Activated naive CD8-positive, alpha-beta T cell (primary cell): ENCODE results near the gene GAMT.

Experiments used
- H3K27ac Mint-ChIP-seq: one replicate; pipeline ENCODE4 v1.8.0; 2021; ENCODE audit warnings: mixed read lengths
- H3K27me3 Mint-ChIP-seq: one replicate; pipeline ENCODE4 v1.8.0; 2021; ENCODE audit warnings: mixed read lengths
- H3K36me3 Mint-ChIP-seq: one replicate; pipeline ENCODE4 v1.8.0; 2021; ENCODE audit warnings: mixed read lengths
- H3K4me1 Mint-ChIP-seq: one replicate; pipeline ENCODE4 v1.8.0; 2021; ENCODE audit warnings: low read depth, mixed read lengths
- H3K4me3 Mint-ChIP-seq: one replicate; pipeline ENCODE4 v1.8.0; 2021; ENCODE audit warnings: mild to moderate bottlenecking, mixed read lengths
- H3K9me3 Mint-ChIP-seq: one replicate; pipeline ENCODE4 v1.8.0; 2021; ENCODE audit warnings: low read depth, mixed read lengths

Gene GAMT

GRCh38 chr19:1401889-1402217, 511 bp upstream of the GAMT start:
- Mint-ChIP-seq H3K4me3 (peak overlapping the region; percentile 70), H3K27ac (no peak overlapping the region), H3K4me1 (peaks cover 17% of the 10 kb centered on the region), H3K9me3 (no peaks in the 10 kb centered on the region), H3K36me3 (no peaks in the 10 kb centered on the region), H3K27me3 (no peaks in the 10 kb centered on the region)

DNA sequence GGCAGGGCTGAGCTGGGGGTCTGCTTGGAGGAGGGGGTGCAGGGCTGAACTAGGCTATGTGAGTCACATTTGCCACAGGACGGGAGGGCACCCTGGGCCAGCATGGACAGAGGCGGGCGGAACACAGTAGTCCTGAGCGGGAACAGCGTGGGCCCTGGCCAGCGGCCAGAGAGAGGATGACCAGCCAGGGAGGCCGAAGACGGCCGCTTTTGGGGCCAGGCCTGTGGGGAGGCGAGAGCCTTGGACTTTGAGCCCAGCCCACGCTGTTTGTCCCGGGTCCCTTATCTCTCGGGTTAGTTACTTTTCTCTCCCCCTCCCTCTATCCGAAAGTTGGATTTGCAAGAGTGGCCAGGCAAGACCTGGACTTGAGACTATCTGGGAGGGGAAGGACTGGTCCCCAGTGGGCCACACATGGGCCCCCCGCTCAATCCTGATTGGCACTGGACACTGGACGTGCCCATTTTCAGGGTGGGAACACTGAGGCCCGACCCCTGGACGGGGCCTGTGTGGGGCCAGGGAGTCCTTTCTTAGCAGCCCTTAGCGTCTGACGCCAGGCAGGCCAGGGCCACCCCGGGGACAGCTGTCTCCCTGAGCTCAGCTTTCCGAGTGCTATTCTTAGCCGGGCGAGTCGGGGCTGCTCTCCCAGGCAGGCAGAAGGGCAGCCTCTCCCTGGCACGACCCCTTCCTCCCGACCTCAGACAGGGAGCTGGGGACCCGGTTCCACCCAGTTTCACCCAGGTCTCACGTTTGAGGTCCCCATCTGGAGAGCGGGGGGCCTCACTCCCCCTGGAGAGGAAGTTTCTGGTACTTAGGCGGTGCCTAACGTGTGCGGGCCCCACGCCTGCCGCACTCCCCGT, 833 bp downstream of the GAMT start:
- Mint-ChIP-seq H3K27ac (no peak overlapping the region), H3K4me3 (peak overlapping the region; percentile 75), H3K27me3 (no peaks in the 10 kb centered on the region), H3K36me3 (no peaks in the 10 kb centered on the region), H3K9me3 (no peaks in the 10 kb centered on the region), H3K4me1 (peaks cover 14% of the 10 kb centered on the region)

GRCh38 chr19:1399745-1400144, 1.6 kb downstream of the GAMT start:
- peaks cover 14% of the 10 kb centered on the region for H3K4me1 Mint-ChIP-seq
- H3K4me3 Mint-ChIP-seq, result no peak overlapping the region
- no peaks in the 10 kb centered on the region for H3K27me3 Mint-ChIP-seq
- no peaks in the 10 kb centered on the region for H3K36me3 Mint-ChIP-seq
- H3K27ac Mint-ChIP-seq, result no peak overlapping the region
- no peaks in the 10 kb centered on the region for H3K9me3 Mint-ChIP-seq

- Mint-ChIP-seq H3K27me3 (no peaks in the 10 kb centered on the region), H3K4me1 (peaks cover 14% of the 10 kb centered on the region), H3K9me3 (no peaks in the 10 kb centered on the region), H3K27ac (no peak overlapping the region), H3K4me3 (no peak overlapping the region), H3K36me3 (no peaks in the 10 kb centered on the region)
These were observed 2.3 kb downstream of the GAMT start for GRCh38 chr19:1399079-1399478.

DNA sequence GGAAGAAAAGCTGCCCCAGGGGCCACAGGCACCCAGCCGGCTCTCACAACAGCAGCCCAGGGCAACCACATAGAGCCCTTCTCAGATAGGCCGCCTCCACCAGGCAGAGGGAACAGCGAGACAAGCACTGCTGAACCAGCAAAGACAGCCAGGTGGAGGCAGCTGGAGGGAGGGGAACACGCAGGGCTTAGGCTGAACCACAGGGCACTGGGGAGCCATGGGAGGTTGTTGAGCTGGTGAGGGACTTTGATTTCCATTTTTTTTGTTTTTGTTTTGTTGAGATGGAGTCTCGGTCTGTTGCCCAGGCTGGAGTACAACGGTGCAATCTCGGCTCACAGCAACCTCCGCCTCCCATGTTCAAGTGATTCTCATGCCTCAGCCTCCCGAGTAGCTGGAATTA, 3.5 kb downstream of the GAMT start:
- Mint-ChIP-seq H3K36me3 (no peaks in the 10 kb centered on the region), H3K9me3 (no peaks in the 10 kb centered on the region), H3K27me3 (no peaks in the 10 kb centered on the region), H3K4me3 (peak overlapping the region; percentile 23), H3K27ac (no peak overlapping the region), H3K4me1 (peaks cover 11% of the 10 kb centered on the region)

- Mint-ChIP-seq H3K4me1 (peaks cover 7% of the 10 kb centered on the region), H3K27me3 (no peaks in the 10 kb centered on the region), H3K4me3 (no peak overlapping the region), H3K27ac (no peak overlapping the region), H3K9me3 (no peaks in the 10 kb centered on the region), H3K36me3 (no peaks in the 10 kb centered on the region)
These were observed 4.3 kb downstream of the GAMT start for GRCh38 chr19:1396768-1397679.

DNA sequence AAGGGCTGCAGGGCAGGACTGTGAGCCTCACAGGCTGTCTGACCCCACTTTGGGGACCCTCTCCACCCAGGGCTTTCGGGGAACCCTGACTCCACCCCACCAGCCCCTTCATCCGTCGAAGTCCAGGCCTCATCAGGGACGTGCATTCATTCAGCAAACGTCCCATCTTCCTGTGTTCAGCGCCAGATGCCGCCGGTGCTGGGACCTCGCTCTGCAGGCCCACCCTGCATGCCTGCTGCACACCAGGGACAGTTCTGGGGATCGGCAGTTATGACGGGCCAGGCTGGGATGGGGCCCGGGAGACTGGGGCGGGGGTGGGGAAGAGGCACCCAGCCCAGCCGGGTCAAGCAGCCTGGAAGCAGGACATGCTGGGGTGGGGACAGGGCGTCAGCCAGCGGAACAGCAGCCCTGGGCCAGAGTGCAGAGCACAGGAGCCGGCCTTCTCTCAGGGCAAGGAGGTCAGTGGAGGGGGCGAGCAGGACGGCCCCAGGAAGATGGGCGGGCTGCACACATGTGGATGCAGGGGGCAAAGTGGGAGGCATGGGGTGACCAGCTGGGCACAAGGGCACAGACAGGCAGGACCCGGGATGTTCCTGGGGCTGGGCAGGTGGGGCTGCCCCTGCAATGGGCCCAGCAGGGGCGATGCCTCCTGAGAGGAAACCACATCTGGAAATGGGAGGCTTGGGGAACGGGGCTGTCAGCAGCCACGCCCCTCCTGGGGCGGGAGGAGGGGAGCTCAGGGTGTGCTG, 5.1 kb downstream of the GAMT start:
- Mint-ChIP-seq H3K9me3 (no peaks in the 10 kb centered on the region), H3K4me3 (no peak overlapping the region), H3K36me3 (no peaks in the 10 kb centered on the region), H3K27ac (no peak overlapping the region), H3K4me1 (peaks cover 5% of the 10 kb centered on the region), H3K27me3 (no peaks in the 10 kb centered on the region)

DNA sequence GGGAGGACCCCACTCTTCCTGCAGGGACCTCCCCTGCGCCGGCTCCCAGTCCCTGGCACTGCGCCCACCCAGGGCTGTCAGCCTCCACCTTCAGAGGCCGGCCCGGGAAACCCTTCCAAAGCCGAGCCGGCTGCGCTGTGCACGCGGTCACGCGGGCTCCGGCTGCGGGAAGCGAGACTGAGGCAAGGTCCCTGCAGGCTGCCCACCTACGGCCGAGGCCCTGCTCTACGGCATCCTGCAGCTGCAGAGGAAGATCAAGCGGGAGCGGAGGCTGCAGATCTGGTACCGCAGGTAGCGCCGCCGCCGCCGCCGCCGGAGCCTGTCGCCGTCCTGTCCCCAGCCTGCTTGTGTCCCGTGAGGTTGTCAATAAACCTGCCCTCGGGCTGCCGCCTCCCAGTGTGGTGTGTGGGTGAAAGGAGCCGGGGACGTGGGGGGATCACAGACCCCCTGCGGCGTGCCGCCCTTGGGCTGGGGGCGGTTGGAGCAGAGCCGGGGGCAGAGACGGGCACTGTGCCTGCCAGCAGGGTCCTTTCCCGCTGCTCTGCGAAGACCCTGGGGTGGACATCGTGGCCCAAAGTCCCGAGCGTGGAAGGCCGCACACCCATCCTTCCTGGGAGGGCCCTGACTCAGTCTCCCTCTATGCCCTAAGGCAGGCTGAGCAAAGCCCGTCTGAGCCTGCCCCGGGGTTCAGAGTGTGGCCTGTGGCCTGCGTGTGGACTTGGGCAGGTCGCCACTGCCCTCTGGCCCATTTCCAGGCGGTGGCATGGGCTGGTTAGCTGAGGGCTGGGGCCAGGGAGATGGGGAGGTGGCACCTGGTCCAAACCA, 5.9 kb downstream of the GAMT start:
- no peak overlapping the region for H3K27ac Mint-ChIP-seq
- peaks cover 5% of the 10 kb centered on the region for H3K4me1 Mint-ChIP-seq
- no peaks in the 10 kb centered on the region for H3K36me3 Mint-ChIP-seq
- no peaks in the 10 kb centered on the region for H3K27me3 Mint-ChIP-seq
- no peaks in the 10 kb centered on the region for H3K9me3 Mint-ChIP-seq
- H3K4me3 Mint-ChIP-seq, result no peak overlapping the region

- no peaks in the 10 kb centered on the region for H3K9me3 Mint-ChIP-seq
- no peaks in the 10 kb centered on the region for H3K36me3 Mint-ChIP-seq
- H3K4me1 Mint-ChIP-seq, result peaks cover 5% of the 10 kb centered on the region
- no peak overlapping the region for H3K27ac Mint-ChIP-seq
- H3K27me3 Mint-ChIP-seq, result no peaks in the 10 kb centered on the region
- H3K4me3 Mint-ChIP-seq, result no peak overlapping the region
These were observed 6.8 kb downstream of the GAMT start for GRCh38 chr19:1394252-1395193.

DNA sequence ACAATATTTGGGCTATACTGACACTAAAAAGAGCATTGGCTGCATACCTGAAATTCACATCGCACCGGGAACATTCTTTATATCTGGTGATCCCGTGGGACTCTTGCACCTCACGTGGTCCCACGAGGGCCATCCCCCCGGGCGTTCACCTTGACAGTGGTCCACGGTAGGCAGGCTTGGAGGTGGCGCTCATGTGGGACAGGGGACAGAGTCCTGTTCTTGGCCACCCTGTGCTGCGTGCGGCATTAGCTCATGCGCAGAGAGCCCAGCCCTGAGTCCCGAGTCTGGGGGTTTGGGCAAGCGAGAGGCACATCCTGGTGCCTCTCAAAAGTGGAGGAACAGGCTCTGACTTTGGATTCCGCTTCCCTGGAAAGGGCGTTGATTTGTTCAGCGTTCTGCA, 7.5 kb downstream of the GAMT start:
- Mint-ChIP-seq H3K4me3 (no peak overlapping the region), H3K4me1 (peaks cover 5% of the 10 kb centered on the region), H3K36me3 (peaks cover 2% of the 10 kb centered on the region), H3K9me3 (no peaks in the 10 kb centered on the region), H3K27ac (no peak overlapping the region), H3K27me3 (no peaks in the 10 kb centered on the region)

DNA sequence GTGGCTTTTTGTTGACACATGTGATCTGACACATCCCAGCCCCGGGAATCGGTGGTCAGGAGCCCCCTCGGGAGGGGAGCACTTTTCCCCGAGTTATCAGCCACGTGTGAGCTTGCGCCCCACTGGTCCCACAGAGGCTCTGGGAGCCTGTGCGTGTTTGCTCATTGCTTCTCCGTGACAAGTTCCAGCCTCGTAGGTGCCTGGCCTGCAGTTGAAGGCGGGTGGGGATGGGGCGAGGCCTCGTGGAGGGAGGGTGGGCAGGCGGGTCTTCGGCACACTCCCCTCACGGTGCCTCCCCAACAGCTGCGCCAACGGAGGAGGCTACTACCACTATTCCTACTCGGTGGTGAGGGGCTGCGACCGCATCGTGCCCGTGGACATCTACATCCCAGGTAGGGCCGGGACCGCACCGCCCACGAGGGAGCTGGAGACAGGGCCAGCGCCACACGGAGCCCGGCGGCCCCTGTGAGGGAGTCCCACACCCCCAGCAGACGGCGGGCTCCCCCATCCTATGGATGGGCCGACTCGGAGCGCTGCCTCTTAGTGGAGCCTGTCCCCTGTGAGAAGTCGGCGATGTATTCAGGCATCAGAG, 8.3 kb downstream of the GAMT start:
- Mint-ChIP-seq H3K27me3 (no peaks in the 10 kb centered on the region), H3K9me3 (no peaks in the 10 kb centered on the region), H3K27ac (no peak overlapping the region), H3K4me3 (no peak overlapping the region), H3K36me3 (peaks cover 3% of the 10 kb centered on the region), H3K4me1 (peaks cover 2% of the 10 kb centered on the region)

DNA sequence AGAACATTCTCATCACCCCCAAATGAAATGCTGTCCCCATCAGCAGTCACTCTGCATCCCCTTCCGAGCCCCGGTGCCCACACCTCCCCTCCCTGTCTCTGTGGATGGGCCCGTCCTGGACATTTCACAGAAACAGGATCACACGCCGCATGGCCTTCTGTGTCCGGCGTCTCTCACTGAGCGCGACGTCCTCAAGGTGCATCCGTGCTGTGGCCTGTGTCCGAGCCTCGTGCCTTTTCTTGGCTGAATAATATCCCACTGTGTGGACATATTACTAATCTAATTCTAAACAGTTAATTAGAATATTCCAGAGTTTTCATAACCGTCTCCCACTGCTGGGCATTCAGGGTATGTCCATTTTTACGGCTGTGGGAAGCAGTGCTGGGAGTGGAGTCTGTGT, 8.9 kb downstream of the GAMT start:
- peaks cover 3% of the 10 kb centered on the region for H3K36me3 Mint-ChIP-seq
- H3K27ac Mint-ChIP-seq, result no peak overlapping the region
- H3K4me3 Mint-ChIP-seq, result no peak overlapping the region
- H3K4me1 Mint-ChIP-seq, result peaks cover 2% of the 10 kb centered on the region
- no peaks in the 10 kb centered on the region for H3K27me3 Mint-ChIP-seq
- H3K9me3 Mint-ChIP-seq, result no peaks in the 10 kb centered on the region

DNA sequence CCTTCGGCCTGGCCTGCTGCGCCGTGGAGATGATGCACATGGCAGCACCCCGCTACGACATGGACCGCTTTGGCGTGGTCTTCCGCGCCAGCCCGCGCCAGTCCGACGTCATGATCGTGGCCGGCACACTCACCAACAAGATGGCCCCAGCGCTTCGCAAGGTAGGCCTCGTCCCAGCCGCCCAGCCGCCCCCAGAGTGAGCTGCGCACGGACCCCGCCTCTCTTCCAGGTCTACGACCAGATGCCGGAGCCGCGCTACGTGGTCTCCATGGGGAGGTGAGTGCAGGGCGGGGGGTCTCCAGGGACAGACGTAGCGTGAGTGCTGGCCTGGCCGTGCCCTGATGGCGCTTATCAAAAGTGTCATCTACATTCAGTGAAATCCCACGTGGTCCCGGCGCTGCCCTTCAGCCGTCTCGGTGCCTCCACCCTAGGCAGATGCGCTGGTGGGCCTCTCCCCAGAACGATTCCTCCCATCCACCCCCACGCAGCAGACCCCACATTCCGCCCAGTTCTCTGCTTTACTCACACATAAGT, 10.4 kb downstream of the GAMT start:
- no peaks in the 10 kb centered on the region for H3K27me3 Mint-ChIP-seq
- peaks cover 2% of the 10 kb centered on the region for H3K4me1 Mint-ChIP-seq
- no peaks in the 10 kb centered on the region for H3K9me3 Mint-ChIP-seq
- no peak overlapping the region for H3K4me3 Mint-ChIP-seq
- H3K36me3 Mint-ChIP-seq, result peaks cover 3% of the 10 kb centered on the region
- no peak overlapping the region for H3K27ac Mint-ChIP-seq
